Measurements from ENCODE around the gene OR2A12. TPM values are rescaled to one million over a fixed set of nuclear protein-coding genes. Genes with fewer than 3 reads are reported as not detected.

Gene OR2A12
- total RNA-seq, 4 donors from 2014 or later, result not detected

- Histone ChIP-seq H3K4me3 (no peak overlapping the region), H3K36me3 (no peaks in the 10 kb centered on the region), H3K27ac (no peak overlapping the region), H3K27me3 (no peaks in the 10 kb centered on the region), H3K9me3 (no peaks in the 10 kb centered on the region), H3K4me1 (no peaks in the 10 kb centered on the region)
- 57% methylated on average over 2 of the region's 2 CpGs for WGBS
- DNase-seq (ENCODE audit: low spot score in 2 of 2), result no peak
- TF ChIP-seq POLR2AphosphoS5 (IDR thresholded peaks at IDR 0.05) (no peak), EP300 (IDR thresholded peaks at IDR 0.05) (no peak), CTCF (IDR thresholded peaks at IDR 0.05) (no peak), POLR2A (IDR thresholded peaks at IDR 0.05) (no peak)
Measured at GRCh38 chr7:144069953-144070352, 16.1 kb upstream of the OR2A12 start.

GRCh38 chr7:144074374-144074773 lies 11.7 kb upstream of the OR2A12 start:
- Histone ChIP-seq H3K36me3 (no peaks in the 10 kb centered on the region), H3K4me1 (no peaks in the 10 kb centered on the region)
- no peak for DNase-seq (ENCODE audit: low spot score in 2 of 2)

GRCh38 chr7:144086730-144087129 lies 652 bp downstream of the OR2A12 start:
- Histone ChIP-seq H3K27ac (no peak overlapping the region), H3K27me3 (no peaks in the 10 kb centered on the region), H3K4me3 (no peak overlapping the region), H3K36me3 (no peaks in the 10 kb centered on the region), H3K9me3 (no peaks in the 10 kb centered on the region), H3K4me1 (no peaks in the 10 kb centered on the region)
- no peak for DNase-seq (ENCODE audit: low spot score in 2 of 2)
- WGBS, result 30% methylated on average over 4 of the region's 4 CpGs
- TF ChIP-seq CTCF (IDR thresholded peaks at IDR 0.05) (no peak), POLR2A (IDR thresholded peaks at IDR 0.05) (no peak), POLR2AphosphoS5 (IDR thresholded peaks at IDR 0.05) (no peak), EP300 (IDR thresholded peaks at IDR 0.05) (no peak)

More at GRCh38 chr7:144074374-144074773, 11.7 kb upstream of the OR2A12 start:
- TF ChIP-seq EP300 (IDR thresholded peaks at IDR 0.05), result no peak
- no peak for TF ChIP-seq POLR2A (IDR thresholded peaks at IDR 0.05)
- no peak for TF ChIP-seq POLR2AphosphoS5 (IDR thresholded peaks at IDR 0.05)
- TF ChIP-seq CTCF (IDR thresholded peaks at IDR 0.05), result no peak
- Histone ChIP-seq H3K27me3 (no peaks in the 10 kb centered on the region), H3K27ac (no peak overlapping the region), H3K9me3 (no peaks in the 10 kb centered on the region), H3K4me3 (no peak overlapping the region)
- 93% methylated on average over 8 of the region's 8 CpGs for WGBS

GRCh38 chr7:144087230-144087629 lies 1.2 kb downstream of the OR2A12 start:
- DNase-seq (ENCODE audit: low spot score in 2 of 2), result no peak
- Histone ChIP-seq H3K4me1 (no peaks in the 10 kb centered on the region), H3K27ac (no peak overlapping the region), H3K27me3 (no peaks in the 10 kb centered on the region), H3K9me3 (no peaks in the 10 kb centered on the region), H3K4me3 (no peak overlapping the region), H3K36me3 (no peaks in the 10 kb centered on the region)
- no peak for TF ChIP-seq POLR2AphosphoS5 (IDR thresholded peaks at IDR 0.05)
- TF ChIP-seq CTCF (IDR thresholded peaks at IDR 0.05), result no peak
- no peak for TF ChIP-seq EP300 (IDR thresholded peaks at IDR 0.05)
- TF ChIP-seq POLR2A (IDR thresholded peaks at IDR 0.05), result no peak
- WGBS, result 71% methylated on average over 1 of the region's 1 CpG

GRCh38 chr7:144090667-144091066 lies 4.6 kb downstream of the OR2A12 start:
- no peaks in the 10 kb centered on the region for H3K4me1 ChIP-seq
- H3K9me3 ChIP-seq, result no peaks in the 10 kb centered on the region
- no peak overlapping the region for H3K4me3 ChIP-seq
- H3K27me3 ChIP-seq, result no peaks in the 10 kb centered on the region
- no peak for TF ChIP-seq POLR2AphosphoS5 (IDR thresholded peaks at IDR 0.05)
- TF ChIP-seq CTCF (IDR thresholded peaks at IDR 0.05), result no peak
- no peak for TF ChIP-seq POLR2A (IDR thresholded peaks at IDR 0.05)
- no peak for TF ChIP-seq EP300 (IDR thresholded peaks at IDR 0.05)
- H3K27ac ChIP-seq, result no peak overlapping the region
- WGBS, result 88% methylated on average over 3 of the region's 3 CpGs
- no peak for DNase-seq (ENCODE audit: low spot score in 2 of 2)
- no peaks in the 10 kb centered on the region for H3K36me3 ChIP-seq
